K562 (cell line): ENCODE measurements around the gene DDX41. TPM values are rescaled to one million over a fixed set of nuclear protein-coding genes. Genes with fewer than 3 reads are reported as not detected.

Experiments used
- AFF1 ChIP-seq, 2 experiments: fragments of 450-650 bp; IDR thresholded peaks; 2 replicates each; pipeline ENCODE4 v1.6.1; 2018; ENCODE audit warnings: mild to moderate bottlenecking in 2 of 2, low read depth in 1 of 2; ENCODE audit not compliant: partially characterized antibody in 2 of 2
- CBFA2T2 ChIP-seq: fragments of 450-650 bp; conservative IDR thresholded peaks from 2 replicates; pipeline ENCODE4 v1.6.1; 2017; ENCODE audit warnings: mild to moderate bottlenecking
- CBX2 ChIP-seq: fragments of 200-600 bp; sonication (generic); IDR thresholded peaks from one replicate; pipeline ENCODE4 v1.6.1; 2012; ENCODE audit warnings: mild to moderate bottlenecking, low read length, inconsistent platforms; ENCODE audit not compliant: insufficient read depth, poor library complexity, severe bottlenecking
- EP400 ChIP-seq: fragments of 450-650 bp; IDR thresholded peaks from 2 replicates; pipeline ENCODE4 v1.6.1; 2017; ENCODE audit warnings: antibody characterized with exemption, mild to moderate bottlenecking, moderate library complexity
- ESRRA ChIP-seq: fragments of 450-650 bp; IDR thresholded peaks from 2 replicates; pipeline ENCODE4 v1.6.1; 2014; ENCODE audit warnings: low read depth, mild to moderate bottlenecking, moderate library complexity, borderline replicate concordance
- HDAC1 ChIP-seq, 2 experiments: fragments of 450-650 bp; IDR thresholded peaks; 2 replicates each; pipeline ENCODE4 v1.6.1; 2016 to 2017; ENCODE audit warnings: inconsistent platforms in 1 of 2, mild to moderate bottlenecking in 1 of 2, moderate library complexity in 1 of 2
- ILK ChIP-seq: fragments of 450-650 bp; IDR thresholded peaks from 2 replicates; pipeline ENCODE4 v1.6.1; 2016; ENCODE audit warnings: missing genetic modification characterization, low read depth, mild to moderate bottlenecking, missing compliant biosample characterization, moderate library complexity, borderline replicate concordance
- NR2C1 ChIP-seq, 2 experiments: fragments of 450-650 bp; IDR thresholded peaks; 2 replicates each; pipeline ENCODE4 v1.6.1; 2017; ENCODE audit warnings: mild to moderate bottlenecking in 2 of 2, antibody characterized with exemption in 1 of 2, inconsistent platforms in 1 of 2, missing compliant biosample characterization in 1 of 2, missing genetic modification characterization in 1 of 2
- PKNOX1 ChIP-seq: fragments of 450-650 bp; IDR thresholded peaks from 2 replicates; pipeline ENCODE4 v1.6.1; 2016
- RBM17 ChIP-seq: fragments of 200-400 bp; formaldehyde crosslinking; IDR thresholded peaks from 2 replicates; pipeline ENCODE4 v1.6.1; 2017; ENCODE audit warnings: low read depth, mild to moderate bottlenecking, low read length, borderline replicate concordance
- RBM34 ChIP-seq: fragments of 200-400 bp; formaldehyde crosslinking; IDR thresholded peaks from 2 replicates; pipeline ENCODE4 v1.6.1; 2018; ENCODE audit warnings: low read length, borderline replicate concordance; ENCODE audit not compliant: insufficient read depth
- SMARCA5 ChIP-seq: fragments of 450-650 bp; IDR thresholded peaks from 2 replicates; pipeline ENCODE4 v1.6.1; 2016
- SP2 ChIP-seq: IDR thresholded peaks from 2 replicates; pipeline ENCODE4 v1.6.1; 2011; ENCODE audit warnings: mild to moderate bottlenecking, low read depth, low read length, moderate library complexity; ENCODE audit not compliant: poor library complexity, severe bottlenecking; ENCODE audit errors: extremely low read depth
- TAF9B ChIP-seq: fragments of 450-650 bp; IDR thresholded peaks from 2 replicates; pipeline ENCODE4 v1.6.1; 2018; ENCODE audit warnings: mild to moderate bottlenecking; ENCODE audit not compliant: partially characterized antibody
- TEAD4 ChIP-seq, 2 experiments: sonication (generic) in 1 of 2; formaldehyde crosslinking in 1 of 2; IDR thresholded peaks; 2 replicates each; pipeline versions ENCODE4 v1.6.1 to v1.8.0; 2012 to 2022; ENCODE audit warnings: borderline replicate concordance in 1 of 2, inconsistent platforms in 1 of 2, low read length in 1 of 2, mild to moderate bottlenecking in 1 of 2, missing genetic modification reagents in 1 of 2
- ZBTB33 ChIP-seq: sonication (generic); formaldehyde crosslinking; IDR thresholded peaks from 2 replicates; pipeline ENCODE4 v1.8.1; 2023; ENCODE audit warnings: mild to moderate bottlenecking, missing genetic modification reagents
- ZNF224 ChIP-seq: sonication (generic); formaldehyde crosslinking; IDR thresholded peaks from 2 replicates; pipeline ENCODE4 v1.8.0; 2022; ENCODE audit warnings: mild to moderate bottlenecking, missing genetic modification reagents
- ZNF583 ChIP-seq: fragments of 250-450 bp; sonication (Bioruptor Pico); IDR thresholded peaks from 2 replicates; pipeline ENCODE4 v1.4.0; 2020
- ZNF778 ChIP-seq: fragments of 450-650 bp; formaldehyde crosslinking; IDR thresholded peaks from 2 replicates; pipeline ENCODE4 v1.4.0; 2020; ENCODE audit warnings: mild to moderate bottlenecking, moderate library complexity
- polyA plus RNA-seq, 8 experiments: library from polyadenylated mRNA; depleted of rRNA in 4 of 8; stranded (reverse) in 5 of 8; unstranded in 3 of 8; fragments of >200 nt; fragmentation: Nextera tagmentation in 2 of 8; fragmentation: Illumina TruSeq in 1 of 8; extraction: Ambion mirVana in 2 of 8; extraction: Trizol in 1 of 8; gene quantifications; 2 replicates each; pipeline versions ENCODE4 v1.2.1 to v1.2.3, GENCODE V29; 2011 to 2014; ENCODE audit warnings: inconsistent platforms in 1 of 8, missing spikeins in 1 of 8
- total RNA-seq, 7 experiments: library from RNA; depleted of rRNA in 6 of 7; stranded (reverse); fragments of >200 nt in 6 of 7; fragmentation: Illumina TruSeq in 2 of 7; extraction: Trizol in 2 of 7; gene quantifications; 2 replicates each; pipeline versions ENCODE4 v1.2.1 to v1.2.3, GENCODE V29; 2011 to 2021; ENCODE audit warnings: low replicate concordance in 1 of 7

DDX41 gene
- total and polyA plus RNA-seq, 9 of the 15 experiments (the other 6 are each of a cell fraction or from before 2014, with no cell fraction given): 38.2 to 284 (median 116) TPM

GRCh38 chr5:177516601-177517568, at the start of gene DDX41 (continued):
- peak; percentile 49 to 66 for TF ChIP-seq AFF1 (IDR thresholded peaks at IDR 0.05; ENCODE audit: low read depth in 1 of 2, partially characterized antibody in 2 of 2)
- TF ChIP-seq ZNF778 (CRISPR knock-in tag): no peak
- no peak for TF ChIP-seq SP2
- peak; percentile 97 for TF ChIP-seq EP400
- TF ChIP-seq ZNF224 (CRISPR knock-in tag): no peak
- peak; percentile 47 for TF ChIP-seq TAF9B
- TF ChIP-seq RBM34: no peak
- TF ChIP-seq NR2C1 (IDR thresholded peaks at IDR 0.05): peak; percentile 80
- TF ChIP-seq NR2C1 (tag; IDR thresholded peaks at IDR 0.05): peak; percentile 80
- TF ChIP-seq ZNF583: 0 out of 2 replicates have a peak, but pooled peaks have one; percentile 31
- no peak for TF ChIP-seq CBFA2T2
- TF ChIP-seq ZBTB33: no peak
- TF ChIP-seq PKNOX1: peak; percentile 69
- no peak for TF ChIP-seq SMARCA5
- TF ChIP-seq ILK (tag): no peak
- no peak for TF ChIP-seq CBX2
- TF ChIP-seq TEAD4 (IDR thresholded peaks at IDR 0.05; ENCODE audit: low read length): no peak
- TF ChIP-seq TEAD4 (CRISPR knock-in tag; IDR thresholded peaks at IDR 0.05; ENCODE audit: borderline replicate concordance): no peak
- no peak for TF ChIP-seq RBM17
- peak; percentile 76; the same call in 1 of the 2 replicates for TF ChIP-seq ESRRA
- TF ChIP-seq HDAC1 (IDR thresholded peaks at IDR 0.05): peak in 1 of 2 experiments; percentile 96; a peak in 2 of 4 replicates
